GM21717 (cell line): ENCODE measurements around the gene TIMP4.

Source experiments
- ATAC-seq: cut with Tn5 transposase; IDR thresholded peaks from one replicate; pipeline ENCODE4 v1.9.1; 2021; ENCODE audit warnings: mild to moderate bottlenecking, moderate library complexity; ENCODE audit not compliant: unreplicated experiment

TIMP4 gene

DNA sequence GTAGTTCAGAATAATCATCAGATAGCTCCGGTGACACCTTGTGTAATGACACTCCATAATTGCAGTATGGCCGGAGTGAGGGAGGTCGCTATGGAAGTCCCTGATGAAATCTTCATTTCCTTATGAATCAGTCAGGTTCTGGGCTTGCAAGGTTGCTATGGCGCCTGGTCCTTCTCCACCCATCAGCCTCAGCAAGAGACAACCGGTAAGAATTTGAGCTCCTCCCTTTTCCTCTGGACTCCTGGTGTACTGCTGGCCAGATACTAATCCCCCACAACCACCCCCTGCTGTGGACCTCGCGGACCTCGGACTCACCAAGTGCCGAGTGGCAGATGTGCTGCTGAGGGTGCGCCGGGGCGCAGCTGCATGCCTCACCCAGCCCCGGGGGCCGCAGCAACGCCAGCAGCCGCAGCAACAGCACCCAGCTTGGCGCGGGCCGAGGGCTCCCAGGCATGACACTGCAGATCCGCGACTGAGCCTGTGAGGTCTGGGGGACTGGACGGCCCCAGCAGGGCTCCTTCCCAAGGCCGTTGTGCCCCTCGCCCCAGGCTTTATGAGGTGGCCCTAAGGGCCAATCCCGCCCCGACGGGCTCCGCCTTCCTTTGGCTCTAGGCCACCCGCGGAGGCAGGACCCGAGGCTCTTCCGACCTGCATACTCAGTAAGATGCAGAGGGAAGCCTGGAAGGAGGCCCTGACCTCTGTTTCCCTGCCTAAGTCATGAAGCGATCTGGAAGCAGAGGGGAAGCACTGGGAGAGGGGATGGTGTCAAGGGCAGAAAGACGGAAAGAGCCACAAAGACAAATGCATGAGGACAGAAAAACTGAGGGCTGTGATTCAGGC is at the start of gene TIMP4:
TIMP4 (minus strand) TSS at position 526 of the 840 bp plus-strand sequence; CDS start at position 454, 72 bp downstream.
- no peak for ATAC-seq

DNA sequence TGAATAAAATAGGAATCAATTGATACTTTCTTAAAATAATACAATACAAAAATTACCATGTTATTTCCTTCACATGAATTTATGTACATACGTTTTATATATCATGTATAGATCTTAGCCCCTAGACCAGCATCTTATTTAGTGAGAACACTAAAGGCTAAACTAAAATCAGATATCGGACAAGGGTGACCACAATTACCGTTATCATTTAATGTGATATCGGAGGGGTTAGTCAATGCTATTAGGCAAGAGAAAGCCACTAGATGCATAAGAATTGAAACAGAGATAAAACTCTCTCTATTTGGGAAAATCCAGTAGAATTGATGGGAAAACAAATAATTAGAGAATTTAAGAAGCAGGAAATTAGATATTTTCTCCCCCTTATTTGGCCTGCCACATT is 46.5 kb upstream of the TIMP4 start:
- ATAC-seq, result no peak

DNA sequence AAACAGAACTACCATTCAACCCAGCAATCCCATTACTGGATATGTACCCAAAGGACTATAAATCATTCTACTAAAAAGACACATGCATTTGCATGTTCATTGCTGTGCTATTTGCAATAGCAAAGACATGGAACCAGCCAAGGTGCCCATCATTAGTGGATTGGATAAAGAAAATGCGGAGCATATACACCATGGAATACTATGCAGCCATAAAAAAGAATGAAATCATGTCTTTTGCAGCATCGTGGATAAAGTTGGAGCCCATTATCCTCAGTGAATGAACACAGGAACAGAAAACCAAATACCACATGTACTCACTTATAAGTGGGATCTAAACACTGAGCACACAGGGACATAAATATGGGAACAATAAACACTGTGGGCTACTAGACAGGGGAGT is 43.1 kb upstream of the TIMP4 start:
- ATAC-seq, result no peak

DNA sequence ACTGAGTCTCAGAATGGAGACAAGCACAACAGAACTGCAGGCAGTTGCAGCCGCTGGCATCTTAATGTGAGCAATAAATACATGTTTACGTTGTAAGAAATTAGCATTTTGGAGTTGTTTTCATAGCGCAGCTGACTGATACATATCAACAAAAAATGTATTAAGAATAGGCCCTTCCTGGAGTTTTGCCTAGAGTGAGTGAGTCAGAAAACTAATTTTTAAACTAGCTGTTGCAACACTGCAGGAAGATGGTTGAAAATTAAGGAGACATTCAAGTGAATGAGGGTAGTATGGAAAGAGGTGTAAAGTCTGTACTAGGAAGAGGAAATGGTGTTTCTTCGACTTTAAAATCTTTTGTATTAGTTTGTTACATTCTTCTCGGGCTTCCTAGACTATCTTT is 39.6 kb upstream of the TIMP4 start:
- ATAC-seq, result no peak

DNA sequence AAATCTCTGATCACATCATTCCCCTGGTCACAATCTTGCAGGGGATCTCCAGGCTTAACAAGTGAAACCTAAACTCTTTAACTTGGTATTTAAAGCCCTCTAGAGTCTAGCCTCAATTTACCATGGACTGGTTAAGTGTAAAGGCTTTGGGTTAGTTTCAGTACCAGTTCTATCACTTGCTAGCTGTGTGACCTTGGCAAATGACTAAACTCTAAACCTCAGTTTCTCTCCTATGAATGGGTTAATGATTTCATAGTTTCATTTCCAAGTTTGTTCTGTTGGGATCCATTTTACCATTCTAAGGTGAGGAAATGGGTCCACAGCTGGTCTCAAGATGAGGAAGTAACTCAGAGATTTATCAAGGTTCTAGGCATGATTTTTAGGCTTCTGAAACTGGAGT is 38.8 kb upstream of the TIMP4 start:
- peak; percentile 47 for ATAC-seq

DNA sequence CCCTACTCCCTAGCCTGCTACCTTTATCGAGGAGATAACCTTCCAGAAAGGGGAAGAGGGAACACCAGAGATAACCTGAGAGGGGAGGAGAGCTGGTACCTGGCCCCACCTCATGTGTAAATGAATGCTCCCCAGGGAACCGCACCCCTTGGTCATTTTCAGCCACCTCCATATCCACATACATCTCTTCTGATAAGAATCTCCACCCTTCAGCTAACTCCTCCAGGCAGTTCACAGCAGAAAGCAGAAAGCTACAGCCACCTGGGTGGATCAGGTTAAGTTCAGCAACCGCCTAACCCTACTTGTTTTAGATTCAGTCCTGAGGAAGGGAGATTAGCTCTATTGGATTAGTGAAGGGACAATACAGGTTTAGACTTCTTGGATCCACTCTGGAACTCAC is 38.0 kb upstream of the TIMP4 start:
- no peak for ATAC-seq

DNA sequence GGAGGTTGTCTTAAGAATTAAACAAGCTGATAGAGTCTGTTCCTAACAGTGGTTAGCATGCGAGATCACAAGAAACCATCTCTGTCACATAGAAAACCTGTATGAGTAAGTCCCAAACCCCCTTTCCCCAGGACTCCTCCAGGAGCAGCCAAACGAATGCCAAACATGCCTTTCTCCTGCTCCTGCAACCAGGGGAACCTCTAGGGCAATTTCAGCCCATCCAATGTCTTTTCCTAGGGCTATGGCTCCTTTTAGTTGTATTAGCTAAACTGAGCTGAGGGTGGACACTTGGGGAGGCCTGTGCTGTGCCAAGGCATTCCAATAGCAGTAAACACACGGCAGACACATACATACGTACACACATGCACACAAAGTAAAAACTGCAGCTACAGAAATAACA is 36.5 kb upstream of the TIMP4 start:
- ATAC-seq, result no peak

DNA sequence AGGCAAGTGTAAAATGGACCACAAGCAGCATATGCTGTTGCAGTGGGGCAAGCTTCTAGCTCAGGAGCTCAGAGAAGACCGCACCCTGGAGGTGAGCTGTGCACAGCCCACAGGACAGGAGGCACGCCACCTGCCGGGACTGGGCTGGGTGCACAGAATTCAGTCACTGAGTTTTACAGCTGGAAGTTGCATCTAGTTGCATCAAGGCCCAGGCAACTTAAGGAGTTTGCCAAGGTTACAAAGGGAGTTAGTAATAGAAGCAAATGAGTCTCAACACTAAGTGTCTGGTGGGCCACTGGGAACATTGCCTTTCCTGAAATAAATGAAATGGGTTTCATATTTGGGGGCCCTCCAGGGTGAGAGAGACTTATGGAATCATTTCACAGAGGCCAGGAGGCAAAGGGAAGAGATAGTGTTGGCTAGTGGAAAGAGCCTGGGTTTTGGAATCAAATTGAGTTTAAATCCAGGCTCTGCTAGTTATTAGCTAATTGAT is 36.0 kb upstream of the TIMP4 start:
- peak; percentile 56 for ATAC-seq

DNA sequence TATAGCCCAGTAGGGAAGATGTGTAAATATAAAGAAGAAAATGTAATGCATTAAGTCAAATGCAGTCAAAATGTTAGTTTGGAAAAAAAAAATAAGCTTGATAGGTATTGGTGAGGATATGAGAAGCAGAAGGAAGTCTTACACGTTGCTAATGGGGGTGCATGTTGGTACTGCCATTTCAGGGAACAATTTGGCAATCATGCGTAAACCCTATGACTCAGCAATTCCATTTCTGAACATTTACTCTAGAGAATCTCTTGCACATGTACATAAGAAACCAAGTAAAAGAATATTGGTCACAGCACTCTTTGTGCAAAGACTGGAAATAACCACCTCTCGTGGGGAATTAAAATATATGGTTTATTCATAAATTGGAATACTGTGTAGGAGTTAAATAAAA is 35.5 kb upstream of the TIMP4 start:
- ATAC-seq, result peak; percentile 30

DNA sequence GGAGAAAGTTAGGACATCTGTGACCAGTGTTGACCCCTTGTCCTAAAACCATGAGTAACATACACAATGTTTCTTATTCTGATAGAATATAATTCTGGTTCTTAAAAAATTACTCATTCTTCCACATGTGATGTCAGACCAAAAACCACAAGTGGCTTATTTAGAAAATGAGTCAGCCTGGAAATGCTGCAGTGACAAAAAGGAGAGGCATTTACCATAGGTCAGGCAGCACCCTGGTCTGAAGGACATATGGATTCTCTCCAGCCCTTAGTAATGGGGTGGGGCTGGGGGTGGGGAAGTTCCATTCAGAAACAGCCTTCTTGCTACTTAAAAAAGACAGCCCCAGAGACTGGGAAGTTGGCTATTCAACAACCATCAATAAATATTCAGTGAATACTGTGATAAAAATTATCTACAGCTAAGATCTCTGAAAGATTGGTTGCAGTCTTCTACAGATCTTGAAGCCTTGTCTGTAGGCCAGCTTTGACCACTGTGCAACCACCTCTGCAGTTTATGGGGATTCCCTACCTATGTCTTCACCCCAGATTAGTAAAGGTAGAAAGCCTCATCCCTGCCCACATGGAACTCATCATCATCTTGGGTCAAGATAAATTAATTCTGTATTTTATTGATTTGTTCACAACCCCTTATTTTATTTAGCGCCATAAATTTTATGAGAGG is 34.9 kb upstream of the TIMP4 start:
- ATAC-seq, result peak; percentile 56

DNA sequence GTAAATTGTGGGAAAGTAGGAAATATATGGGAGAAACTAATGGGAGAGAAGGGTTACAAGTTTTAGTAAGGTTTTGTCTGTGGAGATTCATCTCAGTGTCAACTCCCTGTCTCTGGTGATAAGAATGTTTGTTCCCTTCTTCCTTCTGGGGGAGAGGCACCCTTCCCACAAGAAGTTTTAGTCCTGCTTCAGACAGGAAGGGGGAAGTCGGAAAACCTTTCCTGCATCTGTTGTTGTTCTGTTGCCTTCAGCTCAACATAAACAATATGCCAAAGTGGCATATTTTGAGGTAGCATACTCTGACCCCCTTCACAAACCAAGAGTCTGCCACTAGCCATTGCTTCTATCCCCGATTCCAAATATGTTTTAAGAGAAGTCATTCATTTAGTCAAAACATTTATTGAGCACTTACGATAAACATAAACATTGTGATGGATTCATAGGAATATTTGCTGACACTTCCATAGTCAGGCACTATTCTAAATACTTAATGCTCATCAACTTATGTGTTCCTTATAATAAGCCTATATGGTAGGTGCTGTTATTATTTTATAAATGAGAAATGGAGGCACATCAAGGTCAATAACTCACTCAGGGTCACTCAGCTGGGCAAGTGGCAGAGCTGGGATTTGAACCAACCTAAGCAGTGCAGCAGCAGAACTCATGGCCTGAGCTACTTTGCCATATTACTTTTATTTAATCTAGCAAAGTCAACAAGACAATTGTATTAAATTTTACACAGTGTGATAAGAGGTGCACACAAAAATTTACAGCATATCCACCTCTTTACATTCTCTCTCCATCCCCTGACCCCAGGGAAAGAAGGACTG is 34.2 kb upstream of the TIMP4 start:
- ATAC-seq, result no peak

DNA sequence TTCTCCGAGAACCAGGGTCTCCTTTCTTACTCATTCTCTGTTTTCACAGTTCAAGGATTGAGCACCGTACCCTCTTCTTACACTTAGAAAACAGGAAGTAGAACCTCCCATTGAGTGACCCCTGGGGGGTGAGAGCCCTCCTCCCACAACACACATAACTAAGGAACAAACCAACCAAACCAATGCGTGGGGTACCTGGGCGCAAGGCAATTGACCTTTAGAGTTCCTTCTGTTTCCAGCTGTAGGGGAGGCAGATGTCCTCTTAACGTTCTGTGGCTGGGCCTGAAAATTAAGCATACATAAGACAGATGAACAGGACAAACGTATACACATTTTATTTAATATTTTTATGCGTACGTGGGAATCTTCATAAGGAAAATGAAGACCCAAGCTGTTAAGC is 33.5 kb upstream of the TIMP4 start:
- no peak for ATAC-seq

DNA sequence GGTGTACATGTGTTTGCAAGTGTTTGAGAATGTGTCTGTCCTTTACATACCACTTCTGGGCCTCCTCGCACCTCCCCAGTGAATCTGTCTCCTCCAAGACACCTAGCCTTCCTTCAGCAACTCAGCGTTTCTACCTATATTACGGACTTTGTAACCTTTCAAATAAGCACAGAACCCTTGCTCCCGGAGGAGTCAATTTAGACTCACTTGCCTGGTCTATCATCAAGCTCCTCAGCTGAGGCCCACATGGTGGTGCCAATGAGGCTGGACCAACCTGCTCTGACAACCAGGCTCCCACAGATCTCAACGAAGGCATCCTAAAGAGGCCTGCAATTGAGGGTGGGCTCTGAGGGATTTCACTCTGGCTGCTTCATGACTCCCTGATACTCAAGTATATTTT is 32.8 kb upstream of the TIMP4 start:
- no peak for ATAC-seq

DNA sequence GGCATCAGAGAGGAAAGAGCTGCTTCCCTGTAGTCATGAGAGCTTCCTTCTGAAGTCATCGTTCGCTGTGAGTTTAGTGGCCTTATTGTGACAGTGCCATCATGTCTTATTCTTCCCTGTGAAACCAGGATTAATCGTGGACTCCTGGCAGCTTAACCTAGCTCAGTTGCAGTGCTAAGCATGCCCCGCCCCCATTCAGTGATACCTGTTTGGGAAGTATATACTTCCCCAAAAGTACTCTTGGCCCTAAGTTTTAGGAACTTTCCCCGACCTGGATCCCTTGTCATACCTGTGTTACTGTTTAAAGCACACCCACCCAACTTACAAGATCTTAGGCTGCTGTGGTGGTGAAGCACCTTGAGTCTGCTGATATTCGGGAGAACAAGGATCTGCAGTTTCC is 32.1 kb upstream of the TIMP4 start:
- ATAC-seq, result no peak

DNA sequence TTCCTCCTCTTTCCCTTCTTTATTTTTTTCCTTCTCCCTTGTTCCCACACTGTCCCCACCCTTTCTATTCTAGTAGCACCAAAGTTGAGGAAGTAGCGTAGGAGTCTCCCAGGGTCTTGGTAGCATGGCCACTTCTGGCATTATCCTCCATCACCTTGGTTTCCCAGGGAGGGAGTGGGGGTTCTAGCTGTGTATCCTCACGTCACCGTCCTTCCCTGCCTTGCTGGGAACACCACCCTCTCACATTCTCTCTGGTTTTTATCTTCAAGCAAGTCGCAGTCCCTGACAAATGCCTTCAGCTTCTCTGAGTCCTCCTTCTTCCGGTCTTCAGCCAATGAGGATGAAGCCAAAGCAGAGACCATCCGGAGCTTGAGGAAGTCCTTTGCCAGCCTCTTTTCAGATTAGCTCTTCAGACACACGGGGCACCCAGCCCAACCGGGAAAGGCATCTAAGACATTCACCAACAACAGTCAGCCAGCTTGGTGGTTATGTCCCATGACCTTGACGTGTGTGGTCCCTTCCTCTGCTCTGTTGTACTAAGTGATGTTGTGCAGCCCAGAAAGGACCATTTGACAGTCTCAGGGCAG is 31.6 kb upstream of the TIMP4 start:
- ATAC-seq, result no peak

DNA sequence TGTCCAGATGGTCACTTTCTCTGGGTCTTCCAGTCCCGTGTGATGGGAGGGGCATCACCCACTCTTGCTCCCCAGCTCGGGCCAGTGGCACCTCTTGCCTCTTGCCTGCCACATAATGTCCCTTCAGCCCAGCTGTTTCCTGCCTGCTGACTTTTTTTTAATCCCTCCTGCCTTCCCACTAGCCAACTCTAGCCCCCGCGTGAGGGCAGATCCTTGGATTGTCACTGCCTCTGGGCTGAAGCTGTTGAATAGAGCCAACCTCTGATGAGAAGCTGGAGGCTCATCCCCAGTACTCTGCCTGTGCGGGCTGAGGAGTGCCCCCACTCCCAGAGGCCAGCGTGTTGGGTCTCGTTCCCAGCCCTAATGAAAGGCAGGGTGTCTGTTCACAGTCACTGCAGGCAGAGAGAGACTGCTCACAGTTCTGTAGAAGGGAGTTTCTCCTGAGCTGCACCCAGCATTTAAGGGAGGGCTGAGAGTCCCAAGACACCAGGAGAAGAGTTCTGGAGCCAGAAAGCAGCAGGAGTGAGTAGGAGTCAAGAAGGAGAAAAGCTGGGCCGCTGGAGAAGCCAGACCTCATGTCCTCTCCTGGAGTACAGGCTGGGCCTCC is 30.1 kb upstream of the TIMP4 start:
- ATAC-seq, result no peak

DNA sequence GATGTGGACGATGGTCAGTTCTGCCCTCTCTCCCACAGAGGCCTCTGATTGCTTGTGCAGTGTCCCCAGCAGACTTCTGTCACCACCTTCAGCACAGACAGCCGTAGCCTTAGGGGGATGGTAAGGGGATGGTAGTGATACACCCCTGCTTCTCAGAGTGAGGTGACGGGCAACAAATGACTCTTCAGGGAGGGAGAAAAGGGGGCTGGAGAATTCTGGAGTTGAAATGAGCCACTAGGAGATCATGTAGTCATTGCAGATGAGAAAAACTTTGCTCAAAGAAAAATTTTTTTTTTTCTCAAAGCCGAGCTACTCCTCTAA is 29.6 kb upstream of the TIMP4 start:
- no peak for ATAC-seq

DNA sequence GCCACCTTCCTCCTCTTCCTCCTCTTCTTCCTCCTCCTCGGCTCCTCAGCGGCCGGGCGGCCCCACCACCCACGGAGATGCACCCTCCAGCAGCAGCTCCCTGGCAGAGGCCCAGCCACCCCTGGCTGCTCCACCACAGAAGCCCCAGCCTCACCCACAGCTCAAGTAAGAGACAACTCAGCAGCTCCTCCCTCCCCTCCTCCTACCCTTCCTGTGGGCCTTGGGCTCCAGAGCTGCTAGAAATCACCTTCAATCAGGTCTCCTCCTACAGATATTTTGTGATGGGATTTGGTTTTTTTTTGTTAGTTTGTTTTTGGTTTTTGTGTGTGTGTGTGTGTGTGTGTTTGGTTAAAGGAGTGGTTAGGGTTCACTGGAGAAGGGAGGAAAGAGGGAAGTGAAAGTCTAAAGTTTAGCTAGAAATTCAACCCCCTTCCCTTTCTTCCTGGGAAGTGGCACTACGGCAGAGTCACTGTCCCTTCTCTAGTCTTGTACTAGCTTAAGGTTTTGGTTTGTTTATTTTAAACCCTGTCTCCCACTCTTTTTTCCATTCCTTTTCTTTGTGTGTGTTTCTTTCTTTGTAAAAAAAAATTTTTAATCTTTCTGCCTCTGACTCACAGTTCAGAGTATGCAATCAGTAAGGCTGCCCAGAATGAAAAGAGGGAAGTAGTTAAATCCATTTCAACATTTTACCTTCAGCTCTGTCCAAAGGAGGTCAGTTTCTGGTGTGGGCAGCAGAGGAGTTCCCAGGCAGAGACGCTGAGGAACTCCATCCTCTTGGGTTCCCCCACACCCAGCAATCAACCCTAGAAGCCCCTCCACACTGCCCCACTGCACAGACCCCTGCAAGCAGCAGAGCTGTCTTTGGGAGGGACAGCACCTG is 29.0 kb upstream of the TIMP4 start:
- peak; percentile 75 for ATAC-seq

DNA sequence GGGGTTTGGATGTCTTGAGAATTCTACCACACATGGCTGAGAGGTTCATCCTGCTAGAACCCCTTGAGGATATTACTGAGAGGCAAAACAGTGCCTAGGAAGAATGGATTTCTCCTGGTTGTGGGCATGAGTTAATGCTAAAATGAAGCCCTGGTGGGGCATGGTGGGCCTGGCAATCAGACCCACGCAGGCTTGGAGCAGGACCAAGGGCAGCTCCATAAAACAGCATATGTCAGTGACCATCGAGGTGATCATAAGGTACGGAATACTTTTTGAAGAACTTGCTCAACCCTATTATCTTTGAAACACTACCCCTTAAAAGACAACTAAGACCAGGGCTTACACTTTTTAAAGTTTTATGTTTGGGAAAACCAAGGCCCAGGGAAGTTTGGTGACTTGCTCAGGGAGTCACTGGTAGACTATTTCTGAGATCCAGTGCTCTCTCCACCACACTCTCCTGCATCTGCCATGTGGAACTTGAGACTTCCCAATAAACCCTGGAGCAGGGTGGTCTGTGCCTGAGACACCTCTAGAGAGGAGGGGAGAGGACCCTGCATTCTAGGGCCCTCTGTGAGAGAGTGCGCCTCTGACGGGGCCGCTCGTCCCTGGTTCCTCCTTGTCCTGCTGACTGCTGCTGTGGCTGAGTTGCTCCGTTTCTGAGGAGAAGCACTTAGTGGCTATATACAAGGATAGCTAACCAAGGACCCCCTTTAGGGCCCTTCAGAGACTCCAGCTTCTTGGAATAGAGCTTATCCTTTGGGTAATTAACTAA is 28.0 kb upstream of the TIMP4 start:
- ATAC-seq, result no peak
